GM19438 (cell line): ENCODE measurements around the gene RGS7.

ENCODE experiments used
- ATAC-seq: cut with Tn5 transposase; IDR thresholded peaks from one replicate; pipeline ENCODE4 v1.9.1; 2021; ENCODE audit warnings: low read depth; ENCODE audit not compliant: unreplicated experiment

Gene RGS7

GRCh38 chr1:241356519-241357365, at the start of gene RGS7:
RGS7 (minus strand) TSS chr1:241357205.
- ATAC-seq, result peak; percentile 72

DNA sequence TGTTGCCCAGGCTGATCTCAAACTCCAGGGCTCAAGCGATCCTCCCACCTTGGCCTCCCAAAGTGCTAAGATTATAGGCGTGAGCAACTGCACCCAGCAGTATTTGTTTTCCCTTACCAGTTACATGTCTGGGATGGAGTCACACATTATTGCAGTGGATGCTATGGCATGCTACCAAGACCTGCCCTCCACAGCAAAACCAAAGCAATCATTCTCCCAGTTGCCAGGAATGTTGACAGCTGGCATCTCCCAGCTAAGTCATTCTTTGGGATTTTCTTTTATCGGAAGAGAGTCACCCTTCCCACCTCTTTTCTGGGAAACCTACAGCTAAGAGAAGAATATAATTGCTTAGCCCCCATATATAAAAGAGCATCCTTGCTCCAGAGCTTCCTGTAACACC, 49.4 kb upstream of the RGS7 start:
- ATAC-seq, result no peak

DNA sequence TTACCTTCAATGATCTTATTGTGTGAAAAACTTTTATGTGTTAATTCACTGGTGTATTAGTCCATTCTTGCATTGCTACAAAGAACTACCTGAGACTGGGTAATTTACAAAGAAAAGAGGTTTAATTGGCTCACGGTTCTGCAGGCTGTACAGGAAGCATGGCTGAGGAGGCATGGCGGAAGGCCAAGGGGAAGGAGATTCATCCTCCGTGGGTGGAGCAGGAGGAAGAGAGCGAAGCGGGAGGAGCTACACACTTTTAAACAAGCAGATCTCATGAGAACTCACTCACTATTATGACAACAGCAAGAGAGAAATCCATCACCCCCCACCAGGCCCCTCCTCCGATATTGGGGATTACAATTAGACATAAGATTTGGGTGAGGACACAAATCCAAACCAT, 44.2 kb upstream of the RGS7 start:
- no peak for ATAC-seq

DNA sequence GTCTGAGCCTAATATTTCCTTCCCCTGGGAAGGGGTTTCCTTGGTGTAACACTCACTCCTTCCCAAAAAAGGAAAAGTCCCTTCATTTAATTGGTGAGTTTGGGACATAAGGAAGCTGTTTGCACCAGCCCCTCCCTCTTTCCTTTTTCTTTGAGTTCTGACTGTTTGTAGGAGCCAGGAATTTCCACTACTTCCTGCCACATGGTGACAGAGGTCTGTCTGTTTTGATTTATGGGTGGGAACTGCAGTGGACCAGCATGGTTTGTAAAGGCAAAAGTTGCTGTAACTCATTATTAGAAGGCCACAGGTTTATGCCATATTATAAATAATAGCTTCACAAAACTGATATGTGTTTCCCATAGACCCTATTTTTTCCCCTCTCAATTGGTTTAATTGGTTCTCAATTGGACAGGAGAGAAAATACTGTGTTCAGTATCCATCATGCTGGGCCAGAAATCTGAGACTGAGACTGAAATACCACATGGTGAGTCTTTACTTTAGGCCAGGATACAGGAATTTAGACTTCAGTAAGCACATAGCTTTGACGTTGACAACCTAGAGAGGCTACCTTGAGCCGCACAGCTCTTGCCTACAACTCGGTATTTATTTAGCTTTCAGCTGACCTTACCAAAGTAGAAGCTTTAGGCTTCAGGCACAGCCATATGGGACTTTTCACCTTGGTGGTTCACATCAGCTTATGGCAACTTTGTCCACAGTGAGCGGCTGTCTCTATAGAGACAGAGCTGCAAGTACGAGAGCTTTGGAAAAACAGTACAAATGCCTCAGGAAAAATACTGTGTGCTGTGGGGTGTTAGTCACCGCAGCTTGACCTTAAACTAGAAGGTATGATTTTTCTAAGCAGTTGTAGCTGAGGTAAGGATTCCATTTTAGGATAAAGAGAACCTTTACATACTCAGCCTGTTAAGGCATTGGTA, 40.0 kb upstream of the RGS7 start:
- no peak for ATAC-seq

GRCh38 chr1:241391926-241392710, 35.1 kb upstream of the RGS7 start:
- no peak for ATAC-seq

- no peak for ATAC-seq
Measured at GRCh38 chr1:241390526-241390925, 33.5 kb upstream of the RGS7 start.

DNA sequence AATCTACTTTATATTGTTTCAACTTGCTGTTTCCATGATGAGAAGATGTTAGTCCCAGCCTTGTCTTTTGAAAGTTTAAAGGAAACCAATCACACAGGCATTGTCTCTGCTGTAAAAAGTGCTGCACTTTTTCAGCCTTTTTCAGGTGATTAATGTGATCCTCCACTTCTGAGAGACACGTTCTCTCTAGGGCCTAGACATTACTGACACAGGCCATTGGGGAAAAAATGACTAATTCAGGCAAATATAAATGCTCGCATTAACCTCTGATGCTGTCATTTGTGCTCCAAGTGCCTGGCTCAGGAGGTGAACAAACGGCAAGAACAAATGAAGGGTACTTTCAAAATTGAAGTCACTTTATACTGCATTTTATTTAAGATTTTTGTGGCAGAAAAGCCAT, 32.4 kb upstream of the RGS7 start:
- ATAC-seq, result no peak

DNA sequence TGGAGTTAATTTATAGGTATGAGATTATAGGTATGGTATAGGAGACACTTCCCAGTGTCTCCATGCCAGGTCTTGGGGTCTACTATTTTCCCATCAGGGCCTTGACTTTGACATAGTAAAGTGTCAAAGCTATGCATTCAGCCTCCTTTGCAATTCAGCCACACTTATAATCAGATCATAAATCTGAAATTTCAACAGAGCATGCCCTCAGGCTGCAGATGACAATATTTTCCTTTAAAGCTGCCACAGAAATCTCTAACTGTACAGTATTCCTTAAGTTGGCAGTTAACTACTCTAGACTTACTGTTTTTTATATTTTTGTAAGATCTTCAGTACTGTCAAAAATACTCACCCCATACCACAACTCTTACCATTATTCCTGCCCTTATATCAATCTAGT, 30.2 kb upstream of the RGS7 start:
- no peak for ATAC-seq

DNA sequence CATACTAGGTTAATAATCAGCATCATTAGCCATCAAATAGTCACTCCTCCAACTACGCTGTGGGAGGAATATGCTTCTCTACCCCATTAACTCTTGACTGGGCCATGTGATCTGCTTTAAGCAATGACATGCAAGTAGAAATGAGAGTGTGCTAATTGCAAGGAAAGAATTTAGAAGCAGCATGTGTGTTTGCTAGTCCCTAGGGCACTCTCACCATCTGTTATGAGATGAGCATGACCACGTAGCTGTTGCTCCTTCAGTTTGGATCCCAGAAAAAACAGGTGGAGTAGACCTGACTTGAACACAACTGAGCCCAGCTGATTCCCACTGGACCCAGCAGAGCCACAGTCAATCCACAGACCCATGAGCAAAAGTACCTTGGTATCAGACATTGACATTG, 19.7 kb upstream of the RGS7 start:
- ATAC-seq, result no peak

GRCh38 chr1:241375886-241376285, 18.9 kb upstream of the RGS7 start:
- no peak for ATAC-seq

DNA sequence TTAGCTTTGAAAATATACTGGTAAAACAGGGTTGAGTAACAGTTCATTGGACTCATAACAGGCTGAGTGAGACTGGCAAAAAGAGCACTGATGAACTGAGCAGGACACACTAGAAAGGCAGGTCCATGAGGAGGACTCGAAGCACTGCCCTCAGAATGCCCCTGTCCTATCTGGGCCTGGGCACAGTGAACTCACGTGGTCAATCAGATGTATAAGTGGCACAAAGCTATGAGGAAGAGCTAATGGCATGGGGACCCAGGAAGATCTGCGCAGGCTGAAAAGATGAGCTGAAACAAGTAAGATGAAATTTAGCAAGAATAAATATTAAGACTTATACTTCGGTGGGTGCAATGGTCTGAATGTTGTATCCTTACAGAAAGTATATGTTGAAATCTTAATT, 9.2 kb upstream of the RGS7 start:
- no peak for ATAC-seq

- no peak for ATAC-seq
Measured at GRCh38 chr1:241362350-241362749, 5.3 kb upstream of the RGS7 start.

DNA sequence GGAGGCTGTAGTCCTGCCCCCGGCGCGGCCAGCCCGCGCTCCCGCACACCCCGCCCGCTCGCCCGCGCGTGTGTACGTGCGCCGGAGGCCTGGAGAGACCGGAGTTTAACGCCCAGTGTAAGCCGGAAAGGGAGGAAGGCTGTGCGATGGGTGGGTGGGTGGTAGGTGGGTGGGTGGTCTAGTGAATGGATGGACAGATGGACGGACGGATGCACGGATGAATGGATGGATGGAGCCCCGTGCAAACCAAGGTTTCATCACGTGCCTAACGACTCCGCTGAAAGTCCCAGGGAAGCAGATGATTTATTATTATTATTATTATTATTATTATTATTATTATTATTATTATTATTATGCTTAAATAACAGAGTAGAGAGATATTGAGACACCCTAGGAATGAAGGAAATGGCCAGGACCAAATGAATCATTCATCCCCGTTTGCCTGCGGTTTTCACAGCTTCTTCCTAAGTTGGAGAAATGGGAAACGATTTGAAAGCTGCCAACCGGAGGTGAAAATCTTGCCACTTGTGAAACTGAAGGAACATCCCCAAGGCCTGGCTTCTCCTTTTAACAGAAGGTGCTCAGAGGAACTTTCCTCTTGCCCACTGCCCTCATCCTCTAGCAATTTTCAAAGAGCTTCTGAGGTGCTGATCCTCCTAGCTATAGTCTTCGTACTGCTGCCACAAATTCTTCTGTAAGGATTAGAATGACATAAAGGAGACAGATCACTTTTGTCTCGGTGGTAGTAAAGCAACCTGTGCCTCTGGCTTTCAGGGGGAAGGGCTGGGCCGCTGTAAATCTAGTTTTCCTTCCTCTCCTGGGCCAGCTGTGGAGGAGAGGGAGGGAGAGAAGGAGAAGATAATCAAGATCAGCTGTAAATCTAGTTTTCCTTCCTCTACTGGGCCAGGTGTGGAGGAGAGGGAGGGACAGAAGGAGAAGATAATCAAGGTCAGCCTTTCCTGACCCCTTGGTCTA, 648 bp upstream of the RGS7 start:
- ATAC-seq, result no peak

DNA sequence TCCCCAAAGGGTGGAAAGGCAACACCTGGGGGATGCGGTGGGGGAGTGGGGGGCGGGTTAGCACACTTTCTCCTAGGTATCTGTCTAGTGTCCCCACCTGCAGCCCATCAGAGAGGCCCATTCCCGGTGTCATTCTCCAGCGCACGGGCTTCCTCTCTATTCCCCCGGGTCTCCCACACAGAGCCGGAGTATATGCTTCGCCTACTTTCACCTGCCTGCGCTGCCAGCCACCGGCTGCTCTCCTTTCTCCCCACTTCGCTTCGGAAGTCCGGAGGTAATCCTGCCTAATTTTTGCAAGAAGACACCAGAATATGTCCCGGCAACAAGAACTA, 852 bp downstream of the RGS7 start:
- ATAC-seq, result no peak

GRCh38 chr1:241355311-241356010, 1.5 kb downstream of the RGS7 start:
- no peak for ATAC-seq

DNA sequence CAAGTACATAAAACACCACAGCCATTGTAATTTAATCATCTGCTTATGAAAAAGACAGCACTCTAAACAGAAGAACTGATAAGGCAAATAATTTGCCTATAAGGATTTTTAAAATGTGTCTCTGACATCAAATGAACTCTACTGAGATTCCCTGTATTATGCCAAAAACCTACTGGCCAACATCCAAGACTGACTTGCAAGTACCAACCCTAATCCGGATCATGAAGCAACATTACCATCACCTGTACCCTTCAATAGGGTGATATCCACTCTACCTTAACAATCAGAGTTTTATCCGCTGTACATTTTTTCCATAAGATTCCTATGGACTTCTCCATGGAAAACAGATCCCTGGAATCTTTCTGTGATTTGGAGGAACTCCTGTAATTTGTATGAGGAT, 4.6 kb downstream of the RGS7 start:
- no peak for ATAC-seq

DNA sequence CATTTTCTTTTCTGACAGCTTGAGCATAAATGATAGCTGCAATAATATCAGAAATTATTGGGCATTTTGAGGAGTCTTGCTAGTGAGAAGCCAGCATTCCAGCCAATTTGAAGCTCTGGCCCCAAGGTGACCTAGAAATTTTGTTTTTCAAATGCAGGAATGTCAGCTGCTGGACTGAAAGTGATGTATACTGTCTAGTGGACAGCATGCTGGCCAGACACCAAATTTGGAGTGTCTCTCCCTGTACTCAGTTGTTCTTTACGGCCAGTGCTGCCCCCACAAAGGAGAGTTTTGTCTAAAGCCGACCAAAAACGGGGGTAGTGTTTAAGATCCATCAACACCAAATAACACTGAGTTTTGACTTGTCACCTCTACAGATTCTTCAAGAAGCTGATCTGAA, 5.2 kb downstream of the RGS7 start:
- no peak for ATAC-seq

DNA sequence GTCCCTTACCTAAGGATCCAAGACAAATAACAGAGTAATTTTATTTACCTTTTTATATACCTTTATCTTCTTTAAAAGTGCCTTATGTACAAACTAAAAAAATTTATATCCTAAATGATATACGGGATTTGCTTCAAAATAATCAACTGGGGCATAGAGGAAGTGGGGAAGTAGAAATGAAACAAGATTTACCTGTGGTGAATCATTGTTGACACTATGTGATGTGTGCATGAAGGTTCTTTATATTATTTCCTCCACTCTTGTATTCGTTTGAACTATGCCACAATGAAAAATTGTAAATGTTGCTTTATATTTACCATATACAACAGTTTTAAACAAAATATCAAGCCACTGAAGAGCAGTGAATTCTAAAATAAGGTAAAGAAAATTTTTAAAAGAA, 13.0 kb downstream of the RGS7 start:
- no peak for ATAC-seq

DNA sequence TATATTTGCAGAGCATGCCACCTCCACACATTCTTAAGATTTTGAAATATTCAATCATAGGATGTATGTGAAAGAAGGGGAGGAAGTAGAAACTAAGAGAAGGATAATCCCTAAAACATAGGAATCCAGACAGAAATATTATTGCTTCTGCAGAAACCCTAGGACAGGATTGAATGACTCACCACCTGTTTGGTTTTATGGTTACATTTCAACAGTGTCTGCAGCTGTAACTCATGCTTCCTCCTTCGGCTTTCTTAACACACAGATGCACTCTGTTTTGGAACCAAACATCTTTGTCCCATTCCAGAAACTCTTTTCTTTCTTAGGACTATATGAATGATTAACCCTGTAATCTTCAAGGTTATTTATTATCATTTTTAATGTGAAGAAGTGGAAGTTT, 20.7 kb downstream of the RGS7 start:
- no peak for ATAC-seq
